Mesothelial cell of epicardium (in vitro differentiated cells): Measurements from ENCODE around the gene PATZ1. TPM values are rescaled to one million over a fixed set of nuclear protein-coding genes. Genes with fewer than 3 reads are reported as not detected.

Experiments
- DNase-seq, 2 experiments: peaks; one replicate each; pipeline ENCODE4 v3.0.0; 2021; ENCODE audit warnings: low spot score in 2 of 2; ENCODE audit not compliant: unreplicated experiment in 2 of 2
- H3K27ac Mint-ChIP-seq: 2 replicates; pipeline ENCODE4 v1.8.0; 2021; ENCODE audit warnings: mixed read lengths
- H3K27me3 Mint-ChIP-seq: 2 replicates; pipeline ENCODE4 v1.8.0; 2021; ENCODE audit warnings: low read depth, mixed read lengths
- H3K36me3 Mint-ChIP-seq: 2 replicates; pipeline ENCODE4 v1.8.0; 2021; ENCODE audit warnings: mixed read lengths
- H3K4me1 Mint-ChIP-seq: 2 replicates; pipeline ENCODE4 v1.8.0; 2021; ENCODE audit warnings: mixed read lengths
- H3K4me3 Mint-ChIP-seq: 2 replicates; pipeline ENCODE4 v1.8.0; 2021; ENCODE audit warnings: mild to moderate bottlenecking, moderate library complexity, mixed read lengths
- H3K9me3 Mint-ChIP-seq: 2 replicates; pipeline ENCODE4 v1.8.0; 2021; ENCODE audit warnings: mixed read lengths
- total RNA-seq: library from RNA; stranded (reverse); gene quantifications from 3 replicates; pipeline ENCODE4 v1.2.1, GENCODE V29; 2021
- TF ChIP-seq, protein P1 (sequence below): fragments of 200-600 bp; sonication (generic); IDR thresholded peaks from one replicate; pipeline ENCODE4 v1.5.0; 2021; ENCODE audit warnings: antibody characterized with exemption; ENCODE audit not compliant: unreplicated experiment

Gene PATZ1
- total RNA-seq, 1 donor from 2014 or later: 70.9 TPM

DNA sequence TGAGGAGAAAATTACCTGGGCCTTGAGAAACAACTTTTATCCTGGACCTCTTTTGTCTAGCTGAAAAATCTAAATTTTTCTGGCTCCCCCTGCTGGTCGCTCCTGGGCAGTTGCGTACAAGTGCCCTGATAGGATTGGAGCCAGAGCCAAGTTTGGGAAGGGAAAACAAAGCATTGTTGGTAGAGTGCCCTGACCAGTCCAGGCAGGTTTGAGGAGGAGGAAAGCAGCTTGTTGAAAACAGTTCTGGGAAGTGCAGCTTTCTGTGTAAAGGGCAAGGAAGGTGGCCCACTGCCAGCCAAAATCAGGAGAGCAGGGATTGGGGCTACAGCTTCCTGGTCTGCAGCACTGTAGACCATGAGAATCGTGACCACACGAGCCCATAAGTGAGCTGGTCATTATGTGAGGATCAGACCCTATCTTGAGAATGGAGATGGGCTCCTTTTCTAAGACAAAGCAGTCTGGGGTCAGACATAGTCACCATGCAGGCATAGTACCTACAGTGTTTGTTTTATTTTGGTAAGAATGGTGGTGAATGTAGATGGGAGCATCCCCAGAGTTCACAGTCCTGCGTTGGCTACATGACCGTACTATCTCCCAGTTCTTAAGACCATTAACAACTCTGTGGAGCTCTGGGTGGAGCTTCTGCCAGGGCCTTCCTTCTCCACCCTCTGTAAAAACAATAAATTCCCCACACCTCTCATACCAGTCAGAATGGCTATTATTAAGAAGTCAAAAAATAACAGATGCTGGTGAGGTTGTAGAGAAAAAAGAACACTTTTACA lies 32.6 kb downstream of the PATZ1 start:
- H3K27me3 Mint-ChIP-seq: no peaks in the 10 kb centered on the region
- peaks cover 21% of the 10 kb centered on the region for H3K9me3 Mint-ChIP-seq
- peaks cover 16% of the 10 kb centered on the region for H3K36me3 Mint-ChIP-seq
- no peak overlapping the region for H3K4me3 Mint-ChIP-seq
- H3K4me1 Mint-ChIP-seq: peaks cover 17% of the 10 kb centered on the region
- TF ChIP-seq, protein P1, sequence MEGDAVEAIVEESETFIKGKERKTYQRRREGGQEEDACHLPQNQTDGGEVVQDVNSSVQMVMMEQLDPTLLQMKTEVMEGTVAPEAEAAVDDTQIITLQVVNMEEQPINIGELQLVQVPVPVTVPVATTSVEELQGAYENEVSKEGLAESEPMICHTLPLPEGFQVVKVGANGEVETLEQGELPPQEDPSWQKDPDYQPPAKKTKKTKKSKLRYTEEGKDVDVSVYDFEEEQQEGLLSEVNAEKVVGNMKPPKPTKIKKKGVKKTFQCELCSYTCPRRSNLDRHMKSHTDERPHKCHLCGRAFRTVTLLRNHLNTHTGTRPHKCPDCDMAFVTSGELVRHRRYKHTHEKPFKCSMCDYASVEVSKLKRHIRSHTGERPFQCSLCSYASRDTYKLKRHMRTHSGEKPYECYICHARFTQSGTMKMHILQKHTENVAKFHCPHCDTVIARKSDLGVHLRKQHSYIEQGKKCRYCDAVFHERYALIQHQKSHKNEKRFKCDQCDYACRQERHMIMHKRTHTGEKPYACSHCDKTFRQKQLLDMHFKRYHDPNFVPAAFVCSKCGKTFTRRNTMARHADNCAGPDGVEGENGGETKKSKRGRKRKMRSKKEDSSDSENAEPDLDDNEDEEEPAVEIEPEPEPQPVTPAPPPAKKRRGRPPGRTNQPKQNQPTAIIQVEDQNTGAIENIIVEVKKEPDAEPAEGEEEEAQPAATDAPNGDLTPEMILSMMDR: peak; percentile 81
- peak in 1 of 2 experiments; percentile 74 for DNase-seq
- peak overlapping the region; percentile 64 for H3K27ac Mint-ChIP-seq

DNA sequence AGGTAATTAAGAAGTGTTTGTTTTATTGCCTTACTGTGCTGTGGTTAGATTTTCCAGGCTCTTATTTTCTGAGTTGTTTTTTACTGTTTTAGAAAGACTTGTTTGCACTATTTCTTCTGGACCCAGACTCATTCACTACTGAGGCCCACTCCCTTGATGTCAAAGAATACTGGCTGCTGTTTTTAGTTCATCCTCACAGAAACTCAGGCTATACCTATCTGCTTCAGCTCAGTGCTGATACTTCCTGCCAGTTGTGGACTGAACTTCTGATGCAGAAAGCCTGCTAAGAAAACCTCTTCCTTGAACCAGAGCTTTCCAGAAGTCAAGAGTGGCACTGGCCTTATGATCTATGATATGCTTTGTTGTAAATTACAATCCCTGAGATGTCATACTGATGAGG lies 38.0 kb downstream of the PATZ1 start:
- peaks cover 3% of the 10 kb centered on the region for H3K9me3 Mint-ChIP-seq
- H3K36me3 Mint-ChIP-seq: no peaks in the 10 kb centered on the region
- TF ChIP-seq, protein P1: no peak
- no peaks in the 10 kb centered on the region for H3K27me3 Mint-ChIP-seq
- peaks cover 18% of the 10 kb centered on the region for H3K4me1 Mint-ChIP-seq
- no peak overlapping the region for H3K27ac Mint-ChIP-seq
- no peak overlapping the region for H3K4me3 Mint-ChIP-seq
- no peak for DNase-seq

DNA sequence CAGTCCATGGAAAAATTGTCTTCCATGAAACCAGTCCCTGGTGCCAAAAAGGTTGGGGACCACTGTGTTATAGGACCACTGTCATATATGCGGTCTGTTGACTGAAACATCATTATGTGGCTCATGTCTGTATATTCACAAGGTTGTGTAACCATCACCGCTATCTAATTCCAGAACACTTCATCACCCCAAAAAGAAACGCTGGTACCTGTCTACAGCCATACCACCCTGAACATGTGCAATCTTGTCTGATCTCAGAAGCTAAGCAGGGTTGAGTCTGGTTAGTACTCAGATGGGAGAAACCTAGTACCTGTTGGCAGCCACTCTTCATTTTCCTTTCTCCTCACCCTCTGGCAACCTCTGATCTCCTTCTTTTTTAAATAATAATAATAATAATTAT lies 41.0 kb downstream of the PATZ1 start:
- no peaks in the 10 kb centered on the region for H3K27me3 Mint-ChIP-seq
- no peak overlapping the region for H3K27ac Mint-ChIP-seq
- TF ChIP-seq, protein P1: no peak
- H3K9me3 Mint-ChIP-seq: peaks cover 3% of the 10 kb centered on the region
- peaks cover 8% of the 10 kb centered on the region for H3K4me1 Mint-ChIP-seq
- H3K36me3 Mint-ChIP-seq: no peaks in the 10 kb centered on the region
- H3K4me3 Mint-ChIP-seq: no peak overlapping the region
- DNase-seq: no peak

DNA sequence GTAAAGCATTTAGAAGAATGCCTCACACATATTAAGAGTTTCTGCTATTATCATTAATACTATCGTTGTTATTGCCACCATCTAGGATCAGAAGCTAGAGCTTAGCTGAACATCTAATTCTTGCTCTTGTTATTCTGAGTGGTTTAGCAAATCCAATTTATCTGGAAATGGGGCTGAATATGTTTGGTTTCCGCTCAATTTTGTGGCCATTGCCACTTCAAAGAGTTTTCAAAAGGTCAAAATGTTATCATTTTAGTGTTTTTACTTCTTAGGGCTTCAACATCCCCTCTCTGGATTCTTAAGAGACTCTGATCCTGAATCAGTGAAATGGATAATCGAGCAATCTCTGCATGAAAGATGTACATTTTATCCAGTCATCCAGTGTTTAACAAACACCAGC lies 43.6 kb downstream of the PATZ1 start:
- no peak overlapping the region for H3K27ac Mint-ChIP-seq
- DNase-seq: no peak
- H3K9me3 Mint-ChIP-seq: peaks cover 3% of the 10 kb centered on the region
- H3K27me3 Mint-ChIP-seq: no peaks in the 10 kb centered on the region
- H3K36me3 Mint-ChIP-seq: no peaks in the 10 kb centered on the region
- TF ChIP-seq, protein P1: no peak
- H3K4me3 Mint-ChIP-seq: no peak overlapping the region
- no peaks in the 10 kb centered on the region for H3K4me1 Mint-ChIP-seq

DNA sequence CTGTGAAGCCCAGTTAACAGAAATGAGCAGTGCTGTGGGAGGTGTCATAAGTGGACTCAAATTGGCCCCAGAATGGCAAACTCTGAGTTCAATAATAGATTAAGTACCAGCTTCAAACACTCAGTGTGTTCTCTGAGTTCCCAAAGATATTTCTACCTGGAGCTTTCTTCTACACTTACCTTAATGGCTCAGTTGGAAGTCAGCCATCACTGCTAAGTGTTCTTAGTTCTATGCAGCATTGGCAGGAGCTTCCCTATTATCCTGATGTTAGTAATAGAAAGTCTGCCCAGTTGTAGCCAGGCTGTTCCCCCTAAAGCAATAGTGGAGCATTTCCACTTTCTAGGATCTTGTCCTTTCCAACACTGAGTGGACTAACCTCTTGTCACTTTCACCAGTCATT lies 44.1 kb downstream of the PATZ1 start:
- no peak for DNase-seq
- no peak overlapping the region for H3K4me3 Mint-ChIP-seq
- H3K36me3 Mint-ChIP-seq: no peaks in the 10 kb centered on the region
- TF ChIP-seq, protein P1: no peak
- H3K9me3 Mint-ChIP-seq: peaks cover 3% of the 10 kb centered on the region
- H3K27me3 Mint-ChIP-seq: no peaks in the 10 kb centered on the region
- H3K4me1 Mint-ChIP-seq: peaks cover 2% of the 10 kb centered on the region
- H3K27ac Mint-ChIP-seq: no peak overlapping the region
